Aorta (tissue), 5 donors: ENCODE data around the gene TMOD2. TPM values are rescaled to one million over a fixed set of nuclear protein-coding genes. Genes with fewer than 3 reads are reported as not detected.

ENCODE experiments used
- ATAC-seq: fragments of 200-7000 bp; cut with Tn5 transposase; one replicate; pipeline ENCODE4 v1.9.1; 2022; ENCODE audit warnings: moderate library complexity; ENCODE audit not compliant: low FRiP score
- DNase-seq, 2 donors: peaks; one replicate each; pipeline ENCODE4 v3.0.0-alpha.2; 2020
- H3K27ac ChIP-seq, 2 donors: one replicate each; pipeline ENCODE4 v1.5.1; 2013; ENCODE audit warnings: low read length in 2 of 2, mild to moderate bottlenecking in 2 of 2, moderate library complexity in 2 of 2, control low read depth in 1 of 2, inconsistent platforms in 1 of 2, low read depth in 1 of 2
- H3K27me3 ChIP-seq, 2 donors: one replicate each; pipeline ENCODE4 v1.6.1; 2013; ENCODE audit warnings: control low read depth in 1 of 2, low read length in 1 of 2, mild to moderate bottlenecking in 1 of 2, moderate library complexity in 1 of 2; ENCODE audit not compliant: insufficient read depth in 2 of 2, control insufficient read depth in 1 of 2
- H3K36me3 ChIP-seq, 2 donors: one replicate each; pipeline ENCODE4 v1.6.1; 2013; ENCODE audit warnings: control low read depth in 1 of 2, low read length in 1 of 2, mild to moderate bottlenecking in 1 of 2; ENCODE audit not compliant: insufficient read depth in 2 of 2, control insufficient read depth in 1 of 2
- H3K4me1 ChIP-seq, 2 donors: one replicate each; pipeline ENCODE4 v1.6.1; 2013; ENCODE audit warnings: low read length in 2 of 2, control low read depth in 1 of 2, mild to moderate bottlenecking in 1 of 2, moderate library complexity in 1 of 2; ENCODE audit not compliant: insufficient read depth in 2 of 2, control insufficient read depth in 1 of 2
- H3K4me3 ChIP-seq, 2 donors: one replicate each; pipeline ENCODE4 v1.5.1; 2013; ENCODE audit warnings: low read length in 2 of 2, control low read depth in 1 of 2, mild to moderate bottlenecking in 1 of 2
- H3K9me3 ChIP-seq: one replicate; pipeline ENCODE4 v1.6.1; 2013; ENCODE audit warnings: mild to moderate bottlenecking, low read length; ENCODE audit not compliant: control insufficient read depth
- WGBS, 2 donors: extraction: QIAGEN DNeasy Blood & Tissue Kit; methylation state at CpG; one replicate each; pipeline ENCODE4 v1.1.7; 2013; 5-methylcytosine and 5-hydroxymethylcytosine counted together
- intact Hi-C, 2 donors: fragments of 100-400 bp; cut with DNase I; formaldehyde crosslinking; loops; one replicate each; pipeline versions ENCODE4 v1.14.2 to v1.15.0; 2022
- long read RNA-seq, 2 donors: library from polyadenylated mRNA; unstranded; transcript quantifications; one replicate each; pipeline ENCODE4 v2.0.0, GENCODE V29; 2020 to 2021
- polyA plus RNA-seq, 2 donors: library from polyadenylated mRNA; stranded (reverse); fragments of 200-250 nt; gene quantifications; one replicate each; pipeline ENCODE4 v1.2.3, GENCODE V29; 2013
- total RNA-seq, 2 donors: library from RNA; stranded (reverse); fragmentation: NEBNext Ultra II Directional; extraction: Animal tissue kit (Norgen Biotek cat#: 25700); gene quantifications; one replicate each; pipeline ENCODE4 v1.2.1, GENCODE V29; 2021
- donor health status: healthy with polysubstance abuse.
- donor health status: Bipolar disorder and iron deficiency.
- donor health status: DM: no; HTN: no; CAD: no.
- donor health status: DM: no; HTN: no; CAD: no.
- donor health status: DM: yes; HTN: yes; CAD: no.

TMOD2 gene
- 10 to 100 TPM; 17.8 to 33.1 TPM for total RNA-seq
- polyA plus RNA-seq: 1 to 10 TPM; 2.3 to 5.8 TPM
- long read RNA-seq, donor 1, full-length matches to known transcripts: 1 of 37 reads
- long read RNA-seq, donor 1, partial matches to known transcripts: 2 of 37 reads
- long read RNA-seq, donor 1, other reads (novel, unspliced or antisense): 34 of 37 reads
- long read RNA-seq, donor 2, full-length matches to known transcripts: 2 of 35 reads
- long read RNA-seq, donor 2, partial matches to known transcripts: 1 of 35 reads
- long read RNA-seq, donor 2, other reads (novel, unspliced or antisense): 32 of 35 reads

GRCh38 chr15:51750792-51751696 is at the start of gene TMOD2:
TSS of gene TMOD2 (plus strand) at chr15:51751597. CDS start at chr15:51766442, 14,845 bp downstream.
- ATAC-seq (peak; percentile 85), DNase-seq (peak; percentile 51 to 81)
- Histone ChIP-seq H3K27me3 (no peaks in the 10 kb centered on the region), H3K36me3 (no peaks in the 10 kb centered on the region), H3K27ac (no peak within 1 kb of the TSS), H3K9me3 (no peaks in the 10 kb centered on the region), H3K4me3 (peak within 1 kb of the TSS; percentile 85 to 97), H3K4me1 (no peaks in the 10 kb centered on the region)
- intact Hi-C loops: no loop called here
- 6 to 9% methylated on average over 35 to 65 of the region's 65 CpGs for WGBS, 2 donors

- intact Hi-C loops: no loop called here
- no peaks in the 10 kb centered on the region for H3K27me3 ChIP-seq
These were observed 48.7 kb upstream of the TMOD2 start for GRCh38 chr15:51702710-51703109.

GRCh38 chr15:51706291-51706690 is 45.1 kb upstream of the TMOD2 start:
- Histone ChIP-seq H3K4me3 (no peak overlapping the region), H3K27me3 (no peaks in the 10 kb centered on the region), H3K36me3 (no peaks in the 10 kb centered on the region), H3K9me3 (no peaks in the 10 kb centered on the region), H3K27ac (no peak overlapping the region), H3K4me1 (peaks cover 0 to 1% of the 10 kb centered on the region in 2 donors)
- WGBS, 2 donors: 82 to 83% methylated on average over 5 of the region's 5 CpGs
- peak; percentile 41 for ATAC-seq
- no peak for DNase-seq
- intact Hi-C loops: no loop called here

More at GRCh38 chr15:51702710-51703109, 48.7 kb upstream of the TMOD2 start:
- Histone ChIP-seq H3K4me1 (peaks cover 0 to 1% of the 10 kb centered on the region in 2 donors), H3K9me3 (no peaks in the 10 kb centered on the region), H3K4me3 (no peak overlapping the region), H3K36me3 (no peaks in the 10 kb centered on the region), H3K27ac (no peak overlapping the region)
- ATAC-seq (no peak), DNase-seq (no peak)
- 44 to 48% methylated on average over 1 of the region's 1 CpG for WGBS, 2 donors

GRCh38 chr15:51706926-51707608 is 44.3 kb upstream of the TMOD2 start:
- 79 to 83% methylated on average over 2 of the region's 2 CpGs for WGBS, 2 donors
- Histone ChIP-seq H3K9me3 (no peaks in the 10 kb centered on the region), H3K36me3 (no peaks in the 10 kb centered on the region), H3K27me3 (no peaks in the 10 kb centered on the region), H3K4me1 (peaks cover 0 to 1% of the 10 kb centered on the region in 2 donors), H3K4me3 (no peak overlapping the region), H3K27ac (no peak overlapping the region)
- intact Hi-C loops: no loop called here
- no peak for DNase-seq
- ATAC-seq: no peak

DNA sequence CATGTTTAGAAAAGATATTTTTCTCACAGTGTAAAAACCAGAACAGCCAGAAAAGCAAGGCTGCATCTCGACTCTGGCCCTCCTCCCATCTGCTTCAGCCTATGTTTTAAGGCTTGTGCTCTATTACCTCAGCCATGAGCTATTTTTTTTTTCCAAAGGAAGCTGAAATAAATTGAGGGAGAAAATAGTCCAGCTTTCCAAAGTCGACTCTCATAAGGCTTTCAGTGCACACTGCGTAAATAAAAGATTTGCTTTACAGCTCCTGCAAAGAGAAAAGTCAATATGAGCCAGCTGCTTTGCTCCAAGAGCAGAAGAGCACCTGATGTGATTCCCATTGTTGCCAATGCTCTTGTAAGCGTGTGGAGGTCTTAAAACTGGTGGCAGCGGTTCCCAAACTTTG is 43.4 kb upstream of the TMOD2 start:
- Histone ChIP-seq H3K9me3 (no peaks in the 10 kb centered on the region), H3K4me1 (peaks cover 0 to 1% of the 10 kb centered on the region in 2 donors), H3K36me3 (no peaks in the 10 kb centered on the region), H3K27ac (no peak overlapping the region), H3K27me3 (no peaks in the 10 kb centered on the region), H3K4me3 (no peak overlapping the region)
- peak; percentile 67 for ATAC-seq
- intact Hi-C loops: no loop called here
- 29 to 34% methylated on average over 5 of the region's 5 CpGs for WGBS, 2 donors
- DNase-seq: no peak

DNA sequence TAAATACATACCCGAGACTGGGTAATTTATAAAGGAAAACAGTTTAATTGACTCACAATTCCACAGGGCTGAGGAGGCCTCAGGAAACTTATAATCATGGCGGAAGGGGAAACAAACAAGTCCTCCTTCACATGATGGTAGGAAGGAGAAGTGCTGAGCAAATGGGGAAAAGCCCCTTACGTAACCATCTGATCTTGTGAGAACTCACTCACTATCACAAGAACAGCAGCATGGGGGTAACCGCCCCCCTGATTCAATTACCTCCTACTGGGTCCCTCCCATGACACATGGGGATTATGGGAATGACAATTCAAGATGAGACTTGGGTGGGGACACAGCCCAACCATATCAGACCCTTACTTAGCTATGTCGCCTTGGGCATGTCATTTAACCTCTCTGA is 42.4 kb upstream of the TMOD2 start:
- DNase-seq: no peak
- ATAC-seq: no peak
- Histone ChIP-seq H3K9me3 (no peaks in the 10 kb centered on the region), H3K27me3 (no peaks in the 10 kb centered on the region), H3K27ac (no peak overlapping the region), H3K36me3 (no peaks in the 10 kb centered on the region), H3K4me1 (peaks cover 0 to 1% of the 10 kb centered on the region in 2 donors), H3K4me3 (no peak overlapping the region)
- intact Hi-C loops: no loop called here
- 90 to 91% methylated on average over 5 of the region's 5 CpGs for WGBS, 2 donors

DNA sequence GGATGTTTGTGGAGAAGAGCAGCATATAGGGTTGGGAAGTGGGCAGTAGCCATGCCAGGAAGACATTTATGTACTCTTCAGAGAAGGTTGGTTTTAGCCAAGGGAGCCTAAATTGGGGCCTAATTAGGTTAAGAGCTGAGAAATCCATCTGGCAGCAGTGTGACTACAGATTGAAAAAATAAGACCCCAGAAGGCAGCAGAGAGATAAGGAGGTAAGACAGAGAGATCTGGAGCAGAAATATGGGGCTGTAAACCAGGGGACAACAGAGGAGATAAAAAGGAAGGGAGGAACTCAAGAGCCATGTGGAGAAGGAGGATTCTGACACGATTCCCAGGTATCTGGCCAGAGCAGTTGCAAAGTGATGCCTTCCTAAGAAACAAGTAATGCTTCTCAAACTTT is 37.2 kb upstream of the TMOD2 start:
- no peaks in the 10 kb centered on the region for H3K27me3 ChIP-seq
- no peak overlapping the region for H3K4me3 ChIP-seq
- ATAC-seq (no peak), DNase-seq (no peak)
- WGBS, 2 donors: 71 to 81% methylated on average over 1 of the region's 1 CpG
- no peaks in the 10 kb centered on the region for H3K4me1 ChIP-seq
- intact Hi-C loops: no loop called here
- H3K9me3 ChIP-seq: no peaks in the 10 kb centered on the region
- no peaks in the 10 kb centered on the region for H3K36me3 ChIP-seq
- H3K27ac ChIP-seq: no peak overlapping the region

DNA sequence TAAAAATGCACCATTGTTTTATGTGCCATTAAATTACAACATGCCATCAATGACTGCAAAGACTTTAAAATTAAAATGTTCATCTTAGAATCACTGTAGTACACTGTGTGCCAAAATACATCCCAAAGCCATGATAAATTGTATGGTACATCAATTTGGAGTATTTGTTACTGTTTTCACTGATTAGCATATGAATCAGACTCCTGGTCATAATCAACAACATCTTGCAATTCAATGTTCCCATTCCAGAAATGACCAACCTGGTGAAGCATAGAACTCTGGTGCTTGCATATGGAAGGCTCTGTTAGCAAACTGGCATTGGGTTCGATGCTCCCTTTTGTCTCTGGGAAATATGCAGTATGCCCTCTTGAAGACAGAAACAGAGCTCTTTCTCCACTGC is 36.5 kb upstream of the TMOD2 start:
- no peaks in the 10 kb centered on the region for H3K27me3 ChIP-seq
- intact Hi-C loops: no loop called here
- 61 to 77% methylated on average over 1 of the region's 1 CpG for WGBS, 2 donors

More for the DNA sequence above, 36.5 kb upstream of the TMOD2 start:
- H3K36me3 ChIP-seq: no peaks in the 10 kb centered on the region
- no peak for ATAC-seq
- no peak for DNase-seq
- H3K4me1 ChIP-seq: no peaks in the 10 kb centered on the region
- no peak overlapping the region for H3K4me3 ChIP-seq
- no peaks in the 10 kb centered on the region for H3K9me3 ChIP-seq
- no peak overlapping the region for H3K27ac ChIP-seq
